NCI-H748 (cell line): ENCODE measurements around the gene ABCD3.

ENCODE experiments used
- DNase-seq: peaks from one replicate; lab custom pipeline; 2025; ENCODE audit not compliant: unreplicated experiment; lab: John Stamatoyannopoulos, UW

Gene ABCD3

GRCh38 chr1:94524531-94524930 is 106.3 kb downstream of the ABCD3 start:
- no peak for DNase-seq

- DNase-seq: no peak
Measured at GRCh38 chr1:94526152-94526980, 108.2 kb downstream of the ABCD3 start.

- DNase-seq: peak; percentile 91
Measured at GRCh38 chr1:94527447-94528031, 109.3 kb downstream of the ABCD3 start.

- no peak for DNase-seq
Measured at GRCh38 chr1:94528299-94528698, 110.1 kb downstream of the ABCD3 start.

GRCh38 chr1:94528826-94529225 is 110.6 kb downstream of the ABCD3 start:
- no peak for DNase-seq

GRCh38 chr1:94529416-94529815 is 111.2 kb downstream of the ABCD3 start:
- no peak for DNase-seq

- no peak for DNase-seq
Measured at GRCh38 chr1:94530373-94530878, 112.2 kb downstream of the ABCD3 start.

GRCh38 chr1:94531664-94532063 is 113.5 kb downstream of the ABCD3 start:
- DNase-seq: no peak

GRCh38 chr1:94532077-94532476 is 113.9 kb downstream of the ABCD3 start:
- DNase-seq: no peak

GRCh38 chr1:94535095-94535494 is 116.9 kb downstream of the ABCD3 start:
- peak; percentile 44 for DNase-seq

GRCh38 chr1:94535879-94536278 is 117.7 kb downstream of the ABCD3 start:
- DNase-seq: no peak

- DNase-seq: no peak
Measured at GRCh38 chr1:94537254-94537653, 119.1 kb downstream of the ABCD3 start.

GRCh38 chr1:94538243-94538827 is 120.1 kb downstream of the ABCD3 start:
- DNase-seq: no peak

GRCh38 chr1:94539496-94539895 is 121.3 kb downstream of the ABCD3 start:
- no peak for DNase-seq

GRCh38 chr1:94540440-94541245 is 122.5 kb downstream of the ABCD3 start:
- DNase-seq: peak; percentile 45

GRCh38 chr1:94541246-94542087 is 123.3 kb downstream of the ABCD3 start, which contains the start of gene F3:
F3 (minus strand) TSS chr1:94541759; CDS start chr1:94541636, 123 bp downstream.
- peak; percentile 65 for DNase-seq

GRCh38 chr1:94542088-94542870 is 124.1 kb downstream of the ABCD3 start:
- DNase-seq: no peak

- DNase-seq: no peak
Measured at GRCh38 chr1:94543001-94543400, 124.8 kb downstream of the ABCD3 start.

GRCh38 chr1:94543893-94544635 is 125.9 kb downstream of the ABCD3 start:
- DNase-seq: no peak
